Endothelial cell of umbilical vein (primary cell): ENCODE results near the gene PTPRD. TPM values are rescaled to one million over a fixed set of nuclear protein-coding genes. Genes with fewer than 3 reads are reported as not detected.

Experiments used
- BruUV-seq: library from RNA; stranded (reverse); fragments of 400-500 nt; replicated peaks from 2 replicates; lab custom pipeline; 2021; lab: Mats Ljungman, UMichigan
- CTCF ChIA-PET: fragments of 300-600, 350-600 bp; sonication (Branson Sonifier 250); formaldehyde crosslinking; loops from one replicate; lab custom pipeline; 2021; ENCODE audit warnings: antibody characterized with exemption, inconsistent platforms; lab: Charles Lee
- POLR2A ChIA-PET: fragments of 300-600, 350-600 bp; sonication (Branson Sonifier 250); formaldehyde crosslinking; loops from one replicate; lab custom pipeline; 2021; ENCODE audit warnings: antibody characterized with exemption, inconsistent platforms; lab: Charles Lee
- DNase-seq: peaks from one replicate; pipeline ENCODE4 v3.0.0-alpha.2; 2011; ENCODE audit warnings: low read depth, low spot score
- FAIRE-seq: peaks from 2 replicates; lab custom pipeline; 2011; peaks lifted over from hg19 to GRCh38; lab: Jason Lieb, UNC
- H2AFZ ChIP-seq: 2 replicates; pipeline ENCODE4 v1.6.0; 2012; ENCODE audit warnings: low read depth, low read length, control low read depth, inconsistent platforms
- H3K27ac ChIP-seq: 2 replicates; pipeline ENCODE4 v1.5.1; 2011; ENCODE audit warnings: low read depth, mild to moderate bottlenecking, control low read depth, low read length, moderate library complexity; ENCODE audit not compliant: insufficient read depth
- H3K27me3 ChIP-seq, 2 experiments: 2 replicates each; pipeline versions ENCODE4 v1.6.0 to v1.6.1; 2011; ENCODE audit warnings: low read length in 2 of 2, mixed read lengths in 1 of 2; ENCODE audit not compliant: control insufficient read depth in 2 of 2, insufficient read depth in 2 of 2
- H3K36me3 ChIP-seq, 2 experiments: 2 replicates in 1 of 2; 3 replicates in 1 of 2; pipeline ENCODE4 v1.5.1; 2011; ENCODE audit warnings: low read length in 2 of 2, mild to moderate bottlenecking in 1 of 2, moderate library complexity in 1 of 2; ENCODE audit not compliant: control insufficient read depth in 2 of 2, insufficient read depth in 2 of 2; ENCODE audit errors: extremely low read depth in 1 of 2
- H3K4me1 ChIP-seq: 3 replicates; pipeline ENCODE4 v1.5.1; 2011; ENCODE audit warnings: mild to moderate bottlenecking, low read length; ENCODE audit not compliant: control insufficient read depth, insufficient read depth; ENCODE audit errors: extremely low read depth
- H3K4me2 ChIP-seq: 2 replicates; pipeline ENCODE4 v1.6.1; 2011; ENCODE audit warnings: low read length, control low read depth, mixed read lengths; ENCODE audit not compliant: insufficient read depth
- H3K4me3 ChIP-seq, 3 experiments: fragments of 200-600 bp in 1 of 3; sonication (generic), shearing (Covaris generic) in 1 of 3; replicated peaks in 1 of 3; 2 replicates each; pipeline ENCODE4 v1.5.1; 2011 to 2016; ENCODE audit warnings: control low read depth in 3 of 3, low read length in 3 of 3, mild to moderate bottlenecking in 2 of 3, inconsistent platforms in 1 of 3, low read depth in 1 of 3, moderate library complexity in 1 of 3; ENCODE audit not compliant: insufficient read depth in 1 of 3
- H3K79me2 ChIP-seq: 2 replicates; pipeline ENCODE4 v1.6.0; 2012; ENCODE audit warnings: low read length, inconsistent platforms; ENCODE audit not compliant: control insufficient read depth, insufficient read depth
- H3K9ac ChIP-seq: replicated peaks from 2 replicates; pipeline ENCODE3; 2011; ENCODE audit warnings: low read length, control low read depth; ENCODE audit not compliant: insufficient read depth; ENCODE audit errors: extremely low read depth
- H3K9me1 ChIP-seq: replicated peaks from 3 replicates; pipeline ENCODE4 v1.6.0; 2011; ENCODE audit warnings: mild to moderate bottlenecking, low read length; ENCODE audit not compliant: control insufficient read depth, insufficient read depth; ENCODE audit errors: extremely low read depth
- H3K9me3 ChIP-seq: replicated peaks from 2 replicates; pipeline ENCODE4 v1.5.1; 2012; ENCODE audit warnings: low read length, inconsistent platforms; ENCODE audit not compliant: control insufficient read depth, insufficient read depth
- H4K20me1 ChIP-seq: replicated peaks from 2 replicates; pipeline ENCODE3; 2011; ENCODE audit warnings: mild to moderate bottlenecking, low read length; ENCODE audit not compliant: control insufficient read depth, insufficient read depth; ENCODE audit errors: extremely low read depth
- EZH2 ChIP-seq: IDR thresholded peaks from 2 replicates; pipeline ENCODE4 v1.6.1; 2012; ENCODE audit warnings: borderline replicate concordance, low read depth, mild to moderate bottlenecking, moderate library complexity, low read length, inconsistent platforms; ENCODE audit not compliant: severe bottlenecking
- FOS ChIP-seq: IDR thresholded peaks from 2 replicates; pipeline ENCODE4 v1.6.1; 2011; ENCODE audit warnings: mild to moderate bottlenecking, low read length, moderate library complexity, borderline replicate concordance; ENCODE audit not compliant: insufficient read depth
- GATA2 ChIP-seq: IDR thresholded peaks from 2 replicates; pipeline ENCODE4 v1.7.0; 2011; ENCODE audit warnings: low read depth, mild to moderate bottlenecking, moderate library complexity, mixed read lengths, low read length; ENCODE audit not compliant: insufficient read length, insufficient read depth
- JUN ChIP-seq: IDR thresholded peaks from 2 replicates; pipeline ENCODE4 v1.6.1; 2011; ENCODE audit warnings: borderline replicate concordance, low read depth; ENCODE audit not compliant: insufficient read length, insufficient read depth
- MAX ChIP-seq: IDR thresholded peaks from 2 replicates; pipeline ENCODE4 v1.6.1; 2011; ENCODE audit not compliant: insufficient read depth, insufficient read length
- MYC ChIP-seq: IDR thresholded peaks from one replicate; pipeline ENCODE4 v1.6.1; 2011; ENCODE audit warnings: mild to moderate bottlenecking, low read depth, low read length
- POLR2A ChIP-seq: IDR thresholded peaks from 2 replicates; pipeline ENCODE4 v1.6.1; 2012; ENCODE audit warnings: low read depth, mild to moderate bottlenecking, control low read depth, low read length
- POLR2AphosphoS5 ChIP-seq: IDR thresholded peaks from 2 replicates; pipeline ENCODE4 v1.6.1; 2012; ENCODE audit warnings: low read depth, mild to moderate bottlenecking, control low read depth, low read length, moderate library complexity; ENCODE audit not compliant: insufficient read depth
- dilution Hi-C: fragments of 300-500 bp; cut with MboI; formaldehyde crosslinking; loops from one replicate; pipeline ENCODE4 v1.15.0; 2019; ENCODE audit warnings: low sequenced_read_pairs; ENCODE audit not compliant: extremely low pct_ligation_motif_present
- intact Hi-C: fragments of 100-400 bp; cut with micrococcal nuclease; formaldehyde crosslinking; loops from one replicate; pipeline ENCODE4 v1.10.0; 2022
- polyA plus RNA-seq, 4 experiments: library from polyadenylated mRNA; depleted of rRNA in 3 of 4; stranded (reverse) in 3 of 4; unstranded in 1 of 4; fragments of >200 nt; gene quantifications; 2 replicates each; pipeline versions ENCODE4 v1.2.1 to v1.2.3, GENCODE V29; 2011 to 2012; ENCODE audit warnings: missing spikeins in 1 of 4
- total RNA-seq: library from RNA; stranded (reverse); gene quantifications from 2 replicates; pipeline ENCODE4 v1.2.3, GENCODE V29; 2021
- TF ChIP-seq, protein P1 (sequence below), 2 donors: IDR thresholded peaks; 1 replicate in 1 of 2; 2 replicates in 1 of 2; pipeline ENCODE4 v1.5.1; 2011; ENCODE audit warnings: low read length in 2 of 2, mild to moderate bottlenecking in 2 of 2, moderate library complexity in 2 of 2, control low read depth in 1 of 2, inconsistent platforms in 1 of 2, low read depth in 1 of 2; ENCODE audit not compliant: insufficient read depth in 1 of 2; ENCODE audit errors: extremely low read depth in 1 of 2

Gene PTPRD
- total and polyA plus RNA-seq, 2 donors (not counting 3 experiments of a cell fraction or from before 2014, with no cell fraction given), result 5.5 to 5.7 TPM

DNA sequence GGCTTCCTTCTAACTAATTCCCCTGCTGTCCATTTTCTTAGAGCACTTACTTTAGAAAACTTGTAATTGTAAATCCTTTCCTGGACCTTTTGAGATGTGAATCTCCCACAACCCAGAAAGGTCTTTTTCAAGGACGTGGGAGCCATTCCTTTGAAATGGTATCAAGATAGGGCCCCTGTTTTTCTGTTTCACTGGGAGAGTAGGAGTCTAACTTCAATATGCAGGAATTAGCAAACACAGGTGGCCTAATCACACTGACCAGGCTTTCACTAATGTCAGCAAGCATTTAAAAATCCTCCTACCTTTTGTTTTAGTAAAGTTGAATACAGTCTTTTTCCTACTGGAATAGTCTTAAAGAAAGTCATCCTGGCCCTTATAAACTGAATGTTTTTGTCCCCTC is 558.3 kb downstream of the PTPRD start:
- TF ChIP-seq MYC, result no peak
- TF ChIP-seq, protein P1, sequence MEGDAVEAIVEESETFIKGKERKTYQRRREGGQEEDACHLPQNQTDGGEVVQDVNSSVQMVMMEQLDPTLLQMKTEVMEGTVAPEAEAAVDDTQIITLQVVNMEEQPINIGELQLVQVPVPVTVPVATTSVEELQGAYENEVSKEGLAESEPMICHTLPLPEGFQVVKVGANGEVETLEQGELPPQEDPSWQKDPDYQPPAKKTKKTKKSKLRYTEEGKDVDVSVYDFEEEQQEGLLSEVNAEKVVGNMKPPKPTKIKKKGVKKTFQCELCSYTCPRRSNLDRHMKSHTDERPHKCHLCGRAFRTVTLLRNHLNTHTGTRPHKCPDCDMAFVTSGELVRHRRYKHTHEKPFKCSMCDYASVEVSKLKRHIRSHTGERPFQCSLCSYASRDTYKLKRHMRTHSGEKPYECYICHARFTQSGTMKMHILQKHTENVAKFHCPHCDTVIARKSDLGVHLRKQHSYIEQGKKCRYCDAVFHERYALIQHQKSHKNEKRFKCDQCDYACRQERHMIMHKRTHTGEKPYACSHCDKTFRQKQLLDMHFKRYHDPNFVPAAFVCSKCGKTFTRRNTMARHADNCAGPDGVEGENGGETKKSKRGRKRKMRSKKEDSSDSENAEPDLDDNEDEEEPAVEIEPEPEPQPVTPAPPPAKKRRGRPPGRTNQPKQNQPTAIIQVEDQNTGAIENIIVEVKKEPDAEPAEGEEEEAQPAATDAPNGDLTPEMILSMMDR (IDR thresholded peaks at IDR 0.05; ENCODE audit: extremely low read depth in 1 of 2, insufficient read depth in 1 of 2, low read depth in 1 of 2, low read length in 2 of 2), result no peak
- TF ChIP-seq GATA2, result no peak
- TF ChIP-seq MAX, result no peak
- no peak for TF ChIP-seq FOS
- DNase-seq, result no peak

GRCh38 chr9:10052916-10053315 is 559.9 kb downstream of the PTPRD start:
- ChIA-PET CTCF (interaction anchor here (1.4 kb wide), 1 partner anchor 216 kb away, joined by 4 read pairs; no protein-coding TSS in a partner anchor), POLR2A (no interaction called here)
- no peaks in the 10 kb centered on the region for H3K9me3 ChIP-seq
- FAIRE-seq (no peak), DNase-seq (no peak)
- H3K36me3 ChIP-seq, result no peaks in the 10 kb centered on the region
- intact Hi-C loops (no loop called here), dilution Hi-C loops (no loop called here)
- no peak overlapping the region for H3K9ac ChIP-seq
- no peaks in the 10 kb centered on the region for H4K20me1 ChIP-seq
- H3K4me3 ChIP-seq, result no peak overlapping the region
- H3K4me1 ChIP-seq, result no peaks in the 10 kb centered on the region
- H2AFZ ChIP-seq, result no peak overlapping the region
- H3K4me2 ChIP-seq, result no peak overlapping the region
- peaks cover 0 to 2% of the 10 kb centered on the region in 2 experiments for H3K27me3 ChIP-seq
- H3K9me1 ChIP-seq, result no peaks in the 10 kb centered on the region
- no peaks in the 10 kb centered on the region for H3K79me2 ChIP-seq
- no peak for TF ChIP-seq POLR2A
- TF ChIP-seq GATA2, result no peak
- no peak for TF ChIP-seq JUN
- no peak for TF ChIP-seq EZH2
- TF ChIP-seq POLR2AphosphoS5, result no peak
- no peak for TF ChIP-seq FOS
- TF ChIP-seq MAX, result no peak
- H3K27ac ChIP-seq, result no peak overlapping the region
- BruUV-seq, result no TSS peak

More for the DNA sequence above, 558.3 kb downstream of the PTPRD start:
- Histone ChIP-seq H3K9ac (no peak overlapping the region), H4K20me1 (no peaks in the 10 kb centered on the region), H3K9me3 (no peaks in the 10 kb centered on the region), H3K9me1 (no peaks in the 10 kb centered on the region), H3K4me2 (no peak overlapping the region), H3K27me3 (peaks cover 0 to 2% of the 10 kb centered on the region in 2 experiments), H3K36me3 (no peaks in the 10 kb centered on the region), H3K27ac (no peak overlapping the region), H2AFZ (no peak overlapping the region), H3K4me3 (no peak overlapping the region), H3K79me2 (no peaks in the 10 kb centered on the region), H3K4me1 (no peaks in the 10 kb centered on the region)
- dilution Hi-C loops, result no loop called here
- BruUV-seq, result no TSS peak
- POLR2A ChIA-PET, result no interaction called here
- FAIRE-seq, result no peak
- CTCF ChIA-PET, result no interaction called here
- intact Hi-C loops, result no loop called here
